Glutamatergic neuron (in vitro differentiated cells): ENCODE data around the gene CHI3L1. TPM values are rescaled to one million over a fixed set of nuclear protein-coding genes. Genes with fewer than 3 reads are reported as not detected.

Experiments used
- DNase-seq: peaks from one replicate; pipeline ENCODE4 v3.0.0; 2022
- H3K27ac Mint-ChIP-seq: one replicate; pipeline ENCODE4 v1.8.0; 2020; ENCODE audit warnings: mild to moderate bottlenecking, mixed read lengths, inconsistent platforms; ENCODE audit not compliant: unreplicated experiment
- H3K27me3 Mint-ChIP-seq: one replicate; pipeline ENCODE4 v1.8.0; 2020; ENCODE audit warnings: mild to moderate bottlenecking, moderate library complexity, mixed read lengths, inconsistent platforms; ENCODE audit not compliant: unreplicated experiment
- H3K36me3 Mint-ChIP-seq: one replicate; pipeline ENCODE4 v1.8.0; 2020; ENCODE audit warnings: mild to moderate bottlenecking, mixed read lengths, inconsistent platforms; ENCODE audit not compliant: unreplicated experiment
- H3K4me1 Mint-ChIP-seq: one replicate; pipeline ENCODE4 v1.8.0; 2020; ENCODE audit warnings: mild to moderate bottlenecking, low read depth, mixed read lengths, inconsistent platforms; ENCODE audit not compliant: unreplicated experiment
- H3K4me3 Mint-ChIP-seq: one replicate; pipeline ENCODE4 v1.8.0; 2020; ENCODE audit warnings: mild to moderate bottlenecking, mixed read lengths, inconsistent platforms; ENCODE audit not compliant: unreplicated experiment
- H3K9me3 Mint-ChIP-seq: one replicate; pipeline ENCODE4 v1.8.0; 2020; ENCODE audit warnings: mild to moderate bottlenecking, moderate library complexity, mixed read lengths, inconsistent platforms; ENCODE audit not compliant: unreplicated experiment
- CTCF ChIP-seq: fragments of 200-600 bp; sonication (generic); IDR thresholded peaks from one replicate; pipeline ENCODE4 v1.5.0; 2021; ENCODE audit not compliant: partially characterized antibody, unreplicated experiment
- total RNA-seq: library from RNA; stranded (reverse); fragmentation: NEBNext Ultra II Directional; extraction: Animal tissue kit (Norgen Biotek cat#: 25700); gene quantifications from one replicate; pipeline ENCODE4 v1.2.1, GENCODE V29; 2021; ENCODE audit not compliant: unreplicated experiment

CHI3L1 gene
- total RNA-seq, 1 donor from 2014 or later, result not detected

DNA sequence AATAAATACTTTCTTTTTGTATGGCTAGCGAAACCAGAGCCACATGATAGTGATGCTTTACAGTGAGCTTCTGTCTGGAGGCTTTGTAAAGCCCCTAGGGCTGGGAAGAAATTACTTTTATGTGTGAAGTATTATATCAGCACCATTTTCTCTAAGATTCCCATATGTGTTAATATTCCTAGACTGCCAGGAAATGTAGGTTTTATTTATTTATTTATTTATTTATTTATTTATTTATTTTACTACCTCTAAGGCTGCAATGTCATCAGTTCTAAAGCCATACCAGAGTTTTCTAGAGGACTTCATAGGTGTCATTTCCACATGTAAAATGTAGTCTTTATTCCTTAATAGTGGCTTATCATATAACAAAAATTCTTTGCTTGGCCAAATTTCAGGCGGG is 4.4 kb upstream of the CHI3L1 start:
- H3K27me3 Mint-ChIP-seq, result peaks cover 2% of the 10 kb centered on the region
- no peak overlapping the region for H3K4me3 Mint-ChIP-seq
- peaks cover 7% of the 10 kb centered on the region for H3K4me1 Mint-ChIP-seq

DNA sequence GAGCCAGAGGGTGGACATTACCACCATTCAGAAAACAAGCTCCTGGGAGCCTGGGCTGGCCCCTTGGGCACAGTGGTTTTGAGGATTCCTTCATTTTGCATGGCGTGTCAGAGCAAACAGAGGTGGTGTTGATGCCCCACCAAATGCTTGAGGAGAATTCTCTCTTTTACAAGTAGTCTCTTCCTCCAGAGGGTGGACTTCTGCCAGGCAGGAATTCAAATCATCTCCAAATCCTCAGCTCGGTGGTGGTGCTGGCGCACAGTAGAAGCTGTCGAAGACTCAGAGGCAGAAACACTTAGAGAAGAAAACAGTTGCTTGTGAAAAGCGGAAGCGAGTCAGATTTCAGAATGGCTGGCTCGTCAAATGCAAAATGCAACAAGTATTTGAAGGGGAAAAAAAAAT is 3.4 kb upstream of the CHI3L1 start:
- Mint-ChIP-seq H3K9me3 (no peaks in the 10 kb centered on the region), H3K4me1 (peaks cover 7% of the 10 kb centered on the region), H3K27me3 (peaks cover 5% of the 10 kb centered on the region), H3K36me3 (peaks cover 6% of the 10 kb centered on the region), H3K27ac (no peak overlapping the region), H3K4me3 (no peak overlapping the region)
- DNase-seq, result no peak
- no peak for TF ChIP-seq CTCF

More for the DNA sequence above, 4.4 kb upstream of the CHI3L1 start:
- H3K36me3 Mint-ChIP-seq, result peaks cover 6% of the 10 kb centered on the region
- H3K27ac Mint-ChIP-seq, result no peak overlapping the region
- no peak for TF ChIP-seq CTCF
- no peak for DNase-seq
- H3K9me3 Mint-ChIP-seq, result no peaks in the 10 kb centered on the region

GRCh38 chr1:203188686-203189232 is 2.3 kb upstream of the CHI3L1 start:
- no peak for DNase-seq
- no peak overlapping the region for H3K27ac Mint-ChIP-seq
- H3K36me3 Mint-ChIP-seq, result peaks cover 6% of the 10 kb centered on the region
- peaks cover 5% of the 10 kb centered on the region for H3K27me3 Mint-ChIP-seq
- H3K4me1 Mint-ChIP-seq, result peaks cover 7% of the 10 kb centered on the region
- H3K4me3 Mint-ChIP-seq, result no peak overlapping the region
- no peak for TF ChIP-seq CTCF
- H3K9me3 Mint-ChIP-seq, result no peaks in the 10 kb centered on the region

GRCh38 chr1:203187689-203188264 is 1.3 kb upstream of the CHI3L1 start:
- no peak overlapping the region for H3K4me3 Mint-ChIP-seq
- H3K27ac Mint-ChIP-seq, result no peak overlapping the region
- peaks cover 5% of the 10 kb centered on the region for H3K27me3 Mint-ChIP-seq

More at GRCh38 chr1:203187689-203188264, 1.3 kb upstream of the CHI3L1 start:
- H3K9me3 Mint-ChIP-seq, result no peaks in the 10 kb centered on the region
- no peak for DNase-seq
- H3K4me1 Mint-ChIP-seq, result peaks cover 7% of the 10 kb centered on the region
- no peak for TF ChIP-seq CTCF
- H3K36me3 Mint-ChIP-seq, result peaks cover 6% of the 10 kb centered on the region
